Mammary epithelial cell (primary cell): ENCODE measurements around the gene CCDC85C.

Experiments used
- EZH2 ChIP-seq: IDR thresholded peaks from 2 replicates; pipeline ENCODE4 v1.6.1; 2012; ENCODE audit warnings: low read length, inconsistent platforms, borderline replicate concordance
- TF ChIP-seq, protein P1 (sequence below), 2 donors: IDR thresholded peaks in 1 of 2; conservative IDR thresholded peaks in 1 of 2; 2 replicates each; pipeline ENCODE4 v1.5.1; 2011 to 2012; ENCODE audit warnings: inconsistent platforms in 2 of 2, low read length in 2 of 2, mild to moderate bottlenecking in 2 of 2, control low read depth in 1 of 2, low read depth in 1 of 2; ENCODE audit not compliant: insufficient read depth in 1 of 2; ENCODE audit errors: extremely low read depth in 1 of 2

DNA sequence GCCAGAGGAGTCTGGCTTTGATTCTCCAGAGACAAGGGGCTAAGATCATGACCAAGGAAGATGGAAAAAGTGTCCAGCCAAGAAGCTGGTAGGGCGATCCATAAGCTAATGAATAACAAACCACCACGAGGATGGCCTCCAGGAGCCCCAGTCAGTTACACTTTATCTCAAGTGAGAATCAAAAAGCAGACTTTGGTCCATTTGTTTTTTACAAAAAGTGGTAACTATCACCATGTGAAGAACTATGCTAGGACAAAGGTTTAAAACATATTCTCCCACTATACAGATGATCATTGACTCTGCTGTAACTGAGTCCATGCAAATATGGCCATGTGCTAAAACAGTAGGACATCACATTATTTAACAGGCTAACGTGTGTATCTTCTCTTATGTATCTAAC lies 137.2 kb downstream of the CCDC85C start:
- TF ChIP-seq, protein P1, sequence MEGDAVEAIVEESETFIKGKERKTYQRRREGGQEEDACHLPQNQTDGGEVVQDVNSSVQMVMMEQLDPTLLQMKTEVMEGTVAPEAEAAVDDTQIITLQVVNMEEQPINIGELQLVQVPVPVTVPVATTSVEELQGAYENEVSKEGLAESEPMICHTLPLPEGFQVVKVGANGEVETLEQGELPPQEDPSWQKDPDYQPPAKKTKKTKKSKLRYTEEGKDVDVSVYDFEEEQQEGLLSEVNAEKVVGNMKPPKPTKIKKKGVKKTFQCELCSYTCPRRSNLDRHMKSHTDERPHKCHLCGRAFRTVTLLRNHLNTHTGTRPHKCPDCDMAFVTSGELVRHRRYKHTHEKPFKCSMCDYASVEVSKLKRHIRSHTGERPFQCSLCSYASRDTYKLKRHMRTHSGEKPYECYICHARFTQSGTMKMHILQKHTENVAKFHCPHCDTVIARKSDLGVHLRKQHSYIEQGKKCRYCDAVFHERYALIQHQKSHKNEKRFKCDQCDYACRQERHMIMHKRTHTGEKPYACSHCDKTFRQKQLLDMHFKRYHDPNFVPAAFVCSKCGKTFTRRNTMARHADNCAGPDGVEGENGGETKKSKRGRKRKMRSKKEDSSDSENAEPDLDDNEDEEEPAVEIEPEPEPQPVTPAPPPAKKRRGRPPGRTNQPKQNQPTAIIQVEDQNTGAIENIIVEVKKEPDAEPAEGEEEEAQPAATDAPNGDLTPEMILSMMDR (conservative IDR thresholded peaks at IDR 0.05 in 1 of 2, IDR thresholded peaks at IDR 0.05 in 1 of 2; ENCODE audit: extremely low read depth in 1 of 2, insufficient read depth in 1 of 2, low read depth in 1 of 2, low read length in 2 of 2): no peak
- TF ChIP-seq EZH2: no peak
